ENCODE results near the gene FMNL3. TPM values are rescaled to one million over a fixed set of nuclear protein-coding genes. Genes with fewer than 3 reads are reported as not detected.

FMNL3 gene
- total and polyA plus RNA-seq, 2 experiments from 2014 or later, result 8.7 to 32.6 TPM

Small RNA genes lying within 50 kb of the gene (small RNA-seq; reads per million reads assigned to genes)
- gene AC020612.2 (ENCODE audit: low replicate concordance), result not detected
- not detected for gene HIGD1AP9 (ENCODE audit: low replicate concordance)
- gene POLR2KP1 (ENCODE audit: low replicate concordance), result not detected
- not detected for gene RNU6-834P (ENCODE audit: low replicate concordance)

Other genes with a start within 250 kb of the FMNL3 start
- gene KCNH3, start 168.4 kb downstream of the FMNL3 start, total RNA-seq (2014; rRNA removed; shearing (Covaris generic)), result 0.12 and 0.52 TPM in 2 replicates
- gene KCNH3, start 168.4 kb downstream of the FMNL3 start, polyA plus RNA-seq (2016; fragmentation: Nextera tagmentation; extraction: Ambion mirVana), result 0.21 and 0.28 TPM in 2 replicates
- gene MCRS1, start 139.3 kb downstream of the FMNL3 start, total RNA-seq (2014; rRNA removed; shearing (Covaris generic)), result 97.6 and 105 TPM in 2 replicates
- 134 and 139 TPM in 2 replicates for gene MCRS1, start 139.3 kb downstream of the FMNL3 start, polyA plus RNA-seq (2016; fragmentation: Nextera tagmentation; extraction: Ambion mirVana)
- 0.08 and 0.38 TPM in 2 replicates for gene FAM186B, start 101.8 kb downstream of the FMNL3 start, total RNA-seq (2014; rRNA removed; shearing (Covaris generic))
- gene FAM186B, start 101.8 kb downstream of the FMNL3 start, polyA plus RNA-seq (2016; fragmentation: Nextera tagmentation; extraction: Ambion mirVana), result 0.21 and 0.31 TPM in 2 replicates
- 14.7 and 17.9 TPM in 2 replicates for gene PRPF40B, start 83.8 kb downstream of the FMNL3 start, total RNA-seq (2014; rRNA removed; shearing (Covaris generic))
- 16.7 and 19.0 TPM in 2 replicates for gene PRPF40B, start 83.8 kb downstream of the FMNL3 start, polyA plus RNA-seq (2016; fragmentation: Nextera tagmentation; extraction: Ambion mirVana)
- 336 and 349 TPM in 2 replicates for gene TMBIM6, start 34.2 kb upstream of the FMNL3 start, total RNA-seq (2014; rRNA removed; shearing (Covaris generic))
- gene TMBIM6, start 34.2 kb upstream of the FMNL3 start, polyA plus RNA-seq (2016; fragmentation: Nextera tagmentation; extraction: Ambion mirVana), result 240 and 245 TPM in 2 replicates
- 30.0 and 37.0 TPM in 2 replicates for gene NCKAP5L, start 121.0 kb upstream of the FMNL3 start, total RNA-seq (2014; rRNA removed; shearing (Covaris generic))
- gene NCKAP5L, start 121.0 kb upstream of the FMNL3 start, polyA plus RNA-seq (2016; fragmentation: Nextera tagmentation; extraction: Ambion mirVana), result 10.2 TPM in 2 replicates
- 1.8 and 2.1 TPM in 2 replicates for gene BCDIN3D, start 135.7 kb upstream of the FMNL3 start, total RNA-seq (2014; rRNA removed; shearing (Covaris generic))
- 0.89 and 1.4 TPM in 2 replicates for gene BCDIN3D, start 135.7 kb upstream of the FMNL3 start, polyA plus RNA-seq (2016; fragmentation: Nextera tagmentation; extraction: Ambion mirVana)
- gene FAIM2, start 196.5 kb upstream of the FMNL3 start, total RNA-seq (2014; rRNA removed; shearing (Covaris generic)), result 0.08 and 2.0 TPM in 2 replicates
- gene FAIM2, start 196.5 kb upstream of the FMNL3 start, polyA plus RNA-seq (2016; fragmentation: Nextera tagmentation; extraction: Ambion mirVana), result 0.61 and 0.83 TPM in 2 replicates
- gene AQP2, start 243.3 kb upstream of the FMNL3 start, total RNA-seq (2014; rRNA removed; shearing (Covaris generic)), result 0.07 TPM in 1 of 2 replicates, not detected in the other
- gene AQP2, start 243.3 kb upstream of the FMNL3 start, polyA plus RNA-seq (2016; fragmentation: Nextera tagmentation; extraction: Ambion mirVana), result not detected in 2 replicates